ENCODE results near the gene FKBP5. TPM values are rescaled to one million over a fixed set of nuclear protein-coding genes. Genes with fewer than 3 reads are reported as not detected.

Gene FKBP5
- total RNA-seq, 4 donors from 2014 or later = 65.0 to 273 (median 103) TPM

DNA sequence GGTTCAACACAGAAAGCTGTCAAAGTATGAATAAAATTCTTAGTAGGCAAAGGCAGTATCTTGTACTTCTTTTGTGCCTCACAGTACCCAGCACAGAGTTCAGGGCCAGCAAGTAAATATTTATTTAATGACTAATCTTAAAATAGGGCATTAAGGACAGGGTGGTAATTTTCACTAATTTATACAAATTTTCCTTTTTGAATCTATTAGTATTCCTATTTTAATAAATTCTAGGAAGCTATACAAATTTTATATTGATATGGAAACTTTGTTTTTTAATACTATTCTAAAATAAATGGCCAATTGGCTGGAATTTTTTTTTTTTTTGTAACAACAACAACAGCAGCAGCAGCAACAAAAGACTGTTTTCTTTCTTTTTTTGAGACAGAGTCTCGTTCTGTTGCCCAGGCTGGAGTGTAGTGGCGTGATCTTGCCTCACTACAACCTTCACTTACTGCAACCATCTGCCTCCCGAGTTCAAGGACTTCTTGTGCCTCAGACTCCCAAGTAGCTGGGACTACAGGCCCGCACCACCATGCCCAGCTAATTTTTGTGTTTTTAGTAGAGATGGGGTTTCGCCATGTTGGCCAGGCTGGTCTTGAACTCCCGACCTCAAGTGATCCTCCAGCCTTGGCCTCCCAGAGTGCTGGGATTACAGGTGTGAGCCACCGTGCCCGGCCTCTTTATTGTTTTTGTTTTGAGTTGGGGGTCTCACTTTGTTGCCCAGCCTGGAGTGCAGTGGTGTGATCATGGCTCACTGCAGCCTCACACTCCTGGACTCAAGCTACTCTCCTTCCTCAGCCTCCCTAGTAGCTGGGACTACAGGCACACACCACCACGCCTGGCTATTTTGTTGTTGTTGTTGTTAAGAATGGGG is 85.2 kb downstream of the FKBP5 start:
- DNase-seq = no peak
- peaks cover 30 to 94% (median 65%) of the 10 kb centered on the region in 3 donors for H3K4me1 ChIP-seq
- intact Hi-C loops (cut with DNase I) = loop anchor here (5.0 kb wide), 1 partner anchor 124 kb away; no protein-coding TSS in a partner anchor

DNA sequence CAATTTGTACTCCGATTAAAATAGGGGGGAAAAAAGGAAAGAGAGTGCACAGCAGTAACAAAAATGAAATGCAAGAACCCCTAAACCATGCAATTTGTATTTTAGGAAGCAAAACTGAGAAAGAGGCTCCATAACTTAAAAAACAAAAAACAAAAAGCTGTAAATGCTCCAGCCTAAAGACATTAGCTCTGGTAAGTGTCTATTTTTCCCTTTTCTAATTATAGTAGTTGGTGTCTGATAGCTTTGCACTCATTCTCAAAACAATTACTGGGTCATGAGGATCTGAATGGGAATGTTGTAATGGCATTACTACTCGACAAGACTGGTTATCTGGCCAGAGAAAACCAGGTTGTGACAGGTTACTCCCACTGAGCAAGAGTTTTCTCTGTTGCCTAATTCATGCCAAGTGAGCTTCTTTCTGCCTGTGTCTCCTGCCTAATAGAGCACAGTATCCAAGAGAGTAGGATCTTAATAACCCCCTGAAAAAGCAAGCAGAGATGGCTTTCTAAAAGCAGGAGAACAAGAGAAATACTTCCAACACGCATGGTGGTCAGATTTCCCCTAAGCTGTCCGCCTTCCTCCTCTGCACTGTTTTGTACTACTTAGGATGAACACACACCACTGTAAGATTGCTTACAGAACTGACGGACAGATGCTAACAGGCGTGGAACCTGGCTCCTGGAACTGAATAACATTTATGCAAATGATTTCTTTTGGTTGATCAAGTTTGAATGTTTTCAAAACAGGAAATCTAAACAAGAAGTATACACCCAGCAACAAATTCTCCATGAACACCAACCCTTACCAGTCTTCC is 86.4 kb downstream of the FKBP5 start:
- peak overlapping the region in 3 of 4 donors; percentile 3 to 48 (median 4) for H3K4me3 ChIP-seq
- 12 to 22% methylated on average over 6 of the region's 6 CpGs for WGBS, 2 donors

More for the DNA sequence above, 85.2 kb downstream of the FKBP5 start:
- Histone ChIP-seq H3K36me3 (peaks cover 0 to 43% (median 5%) of the 10 kb centered on the region in 3 donors), H3K27ac (peak overlapping the region; percentile 86 to 97 (median 94)), H3K4me3 (peak overlapping the region in 1 of 4 donors; percentile 48), H3K9me3 (no peaks in the 10 kb centered on the region), H3K27me3 (no peaks in the 10 kb centered on the region)
- WGBS, 2 donors = 82 to 87% methylated on average over 8 of the region's 9 CpGs
- TF ChIP-seq POLR2A (IDR thresholded peaks at IDR 0.05) = no peak
- TF ChIP-seq, protein P1, sequence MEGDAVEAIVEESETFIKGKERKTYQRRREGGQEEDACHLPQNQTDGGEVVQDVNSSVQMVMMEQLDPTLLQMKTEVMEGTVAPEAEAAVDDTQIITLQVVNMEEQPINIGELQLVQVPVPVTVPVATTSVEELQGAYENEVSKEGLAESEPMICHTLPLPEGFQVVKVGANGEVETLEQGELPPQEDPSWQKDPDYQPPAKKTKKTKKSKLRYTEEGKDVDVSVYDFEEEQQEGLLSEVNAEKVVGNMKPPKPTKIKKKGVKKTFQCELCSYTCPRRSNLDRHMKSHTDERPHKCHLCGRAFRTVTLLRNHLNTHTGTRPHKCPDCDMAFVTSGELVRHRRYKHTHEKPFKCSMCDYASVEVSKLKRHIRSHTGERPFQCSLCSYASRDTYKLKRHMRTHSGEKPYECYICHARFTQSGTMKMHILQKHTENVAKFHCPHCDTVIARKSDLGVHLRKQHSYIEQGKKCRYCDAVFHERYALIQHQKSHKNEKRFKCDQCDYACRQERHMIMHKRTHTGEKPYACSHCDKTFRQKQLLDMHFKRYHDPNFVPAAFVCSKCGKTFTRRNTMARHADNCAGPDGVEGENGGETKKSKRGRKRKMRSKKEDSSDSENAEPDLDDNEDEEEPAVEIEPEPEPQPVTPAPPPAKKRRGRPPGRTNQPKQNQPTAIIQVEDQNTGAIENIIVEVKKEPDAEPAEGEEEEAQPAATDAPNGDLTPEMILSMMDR (IDR thresholded peaks at IDR 0.05) = no peak

DNA sequence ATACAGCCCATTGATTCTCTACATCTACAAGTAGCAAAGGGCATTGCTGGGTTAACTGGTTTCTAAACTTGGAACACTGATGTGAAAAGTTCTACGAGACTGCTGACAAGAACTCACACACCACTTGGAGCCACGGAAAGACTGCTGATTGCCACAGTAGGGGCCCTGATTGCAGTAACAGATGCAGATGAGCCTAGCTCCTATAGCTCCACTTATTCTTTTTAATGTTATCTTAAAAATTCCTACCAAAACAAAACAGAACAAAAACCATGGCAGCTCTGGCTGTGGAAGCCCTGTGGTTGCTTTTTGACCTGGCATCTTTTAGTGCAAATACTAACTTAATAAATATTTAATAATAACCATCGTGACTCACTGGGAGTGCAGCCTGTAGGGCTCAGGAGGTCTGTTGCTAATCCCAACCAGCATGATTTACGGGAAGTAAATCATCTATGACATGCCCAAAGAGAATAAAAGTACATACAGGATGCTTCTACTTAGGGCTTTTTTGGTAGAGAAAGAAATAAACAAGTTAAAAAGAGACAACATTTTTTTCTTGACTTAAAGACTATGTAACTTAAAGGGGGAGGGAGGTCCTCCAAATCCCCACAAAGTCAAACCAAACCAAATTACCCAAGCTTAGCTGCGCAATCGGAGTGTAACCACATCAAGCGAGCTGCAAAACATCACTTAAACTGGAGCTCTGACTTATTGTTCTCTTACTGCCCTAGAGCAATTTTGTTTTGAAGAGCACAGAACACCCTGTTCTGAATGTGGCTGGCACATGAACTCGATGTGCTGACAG is 87.2 kb downstream of the FKBP5 start:
- Histone ChIP-seq H3K4me1 (peaks cover 48 to 100% (median 83%) of the 10 kb centered on the region in 3 donors), H3K36me3 (peaks cover 0 to 33% (median 0%) of the 10 kb centered on the region in 3 donors), H3K27me3 (no peaks in the 10 kb centered on the region), H3K4me3 (peak overlapping the region in 3 of 4 donors; percentile 3 to 48 (median 4)), H3K27ac (peak overlapping the region; percentile 86 to 97 (median 94)), H3K9me3 (no peaks in the 10 kb centered on the region)
- TF ChIP-seq POLR2A (IDR thresholded peaks at IDR 0.05) = no peak
- TF ChIP-seq, protein P1 (IDR thresholded peaks at IDR 0.05) = peak in 1 of 6 experiments; percentile 17
- 1 to 7% methylated on average over 8 of the region's 8 CpGs for WGBS, 2 donors
- no peak for DNase-seq
- intact Hi-C loops (cut with DNase I) = loop anchor here (5.0 kb wide), 1 partner anchor 126 kb away; no protein-coding TSS in a partner anchor

More for the DNA sequence above, 86.4 kb downstream of the FKBP5 start:
- Histone ChIP-seq H3K27ac (peak overlapping the region; percentile 86 to 97 (median 94)), H3K36me3 (peaks cover 0 to 32% (median 3%) of the 10 kb centered on the region in 3 donors), H3K9me3 (no peaks in the 10 kb centered on the region), H3K4me1 (peaks cover 40 to 100% (median 75%) of the 10 kb centered on the region in 3 donors), H3K27me3 (no peaks in the 10 kb centered on the region)
- TF ChIP-seq, protein P1 (IDR thresholded peaks at IDR 0.05) = no peak
- TF ChIP-seq POLR2A (IDR thresholded peaks at IDR 0.05) = peak in 2 of 4 donors; percentile 36 to 49
- intact Hi-C loops (cut with DNase I) = loop anchor here (5.0 kb wide), 1 partner anchor 125 kb away; no protein-coding TSS in a partner anchor
- DNase-seq = no peak

DNA sequence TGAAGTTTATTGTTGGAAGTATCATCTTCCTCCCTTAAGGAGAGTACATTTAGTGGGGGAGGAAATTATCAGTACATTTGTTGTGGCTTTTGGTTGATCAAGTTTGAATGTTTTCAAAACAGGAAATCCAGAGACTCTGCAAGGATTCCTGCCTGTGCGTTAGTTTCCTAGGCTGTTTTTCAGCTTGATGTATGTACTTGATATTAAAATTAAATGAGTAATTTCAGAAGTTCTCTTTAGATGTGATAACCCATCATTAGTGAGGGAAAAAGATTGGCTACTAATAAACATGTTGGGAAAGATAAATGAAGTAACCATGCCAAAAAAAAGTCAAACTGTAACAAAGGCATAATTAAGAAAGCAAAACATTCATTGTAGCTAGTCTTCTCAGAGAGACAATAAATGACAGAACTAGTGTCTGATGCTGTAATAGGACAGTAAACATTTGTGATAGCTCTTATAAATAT is 88.0 kb downstream of the FKBP5 start:
- peak overlapping the region in 2 of 4 donors; percentile 3 to 48 for H3K4me3 ChIP-seq
- peaks cover 50 to 100% (median 84%) of the 10 kb centered on the region in 3 donors for H3K4me1 ChIP-seq
- DNase-seq = no peak
- peak overlapping the region; percentile 86 to 97 (median 94) for H3K27ac ChIP-seq
- H3K9me3 ChIP-seq = no peaks in the 10 kb centered on the region
- H3K27me3 ChIP-seq = no peaks in the 10 kb centered on the region
- 7 to 12% methylated on average over 1 of the region's 1 CpG for WGBS, 2 donors
- TF ChIP-seq POLR2A (IDR thresholded peaks at IDR 0.05) = no peak
- TF ChIP-seq, protein P1 (IDR thresholded peaks at IDR 0.05) = no peak
- intact Hi-C loops (cut with DNase I) = loop anchor here (5.0 kb wide), 1 partner anchor 127 kb away; no protein-coding TSS in a partner anchor
- peaks cover 0 to 39% (median 6%) of the 10 kb centered on the region in 3 donors for H3K36me3 ChIP-seq

Measured in esophagus squamous epithelium (tissue), 5 donors.